HepG2 (cell line): ENCODE results near the gene HSPA4L. TPM values are rescaled to one million over a fixed set of nuclear protein-coding genes. Genes with fewer than 3 reads are reported as not detected.

Experiments
- ATAC-seq: fragments of 200-7000 bp; cut with Tn5 transposase; 3 replicates; pipeline ENCODE4 v1.9.1; 2020; ENCODE audit warnings: mild to moderate bottlenecking, moderate library complexity
- BruUV-seq: library from RNA; stranded (reverse); fragments of 400-500 nt; replicated peaks from 2 replicates; lab custom pipeline; 2021; lab: Mats Ljungman, UMichigan
- CTCF ChIA-PET: fragments of 300-600 bp; formaldehyde crosslinking; extraction: SDS; loops from one replicate; lab custom pipeline; 2021; ENCODE audit warnings: low total read pairs, inconsistent platforms, low intra/inter-chr PET ratio; lab: Yijun Ruan, JAX
- POLR2A ChIA-PET: fragments of 350-600 bp; sonication (Branson Sonifier 250); formaldehyde crosslinking; loops from one replicate; lab custom pipeline; 2020; ENCODE audit warnings: antibody characterized with exemption, inconsistent platforms; lab: Yijun Ruan, JAX
- DNase-seq: peaks from one replicate; pipeline ENCODE4 v3.0.0-alpha.2; 2015; ENCODE audit warnings: low spot score
- FAIRE-seq: peaks from 3 replicates; lab custom pipeline; 2011; peaks lifted over from hg19 to GRCh38; lab: Jason Lieb, UNC
- H2AFZ ChIP-seq: one replicate; pipeline ENCODE4 v1.6.1; 2011; ENCODE audit warnings: low read length, inconsistent platforms
- H3K27ac ChIP-seq: fragments of 300-600 bp; 3 replicates; pipeline ENCODE4 v1.8.0; 2011; ENCODE audit warnings: mixed run types, mild to moderate bottlenecking, mixed read lengths, low read length, inconsistent platforms; ENCODE audit not compliant: insufficient read depth; ENCODE audit errors: extremely low read length
- H3K27me3 ChIP-seq, 2 experiments: fragments of 200-600 bp in 1 of 2; 2 replicates in 1 of 2; 3 replicates in 1 of 2; pipeline versions ENCODE4 v1.6.0 to v1.8.0; 2011; ENCODE audit warnings: low read length in 2 of 2, mild to moderate bottlenecking in 2 of 2, moderate library complexity in 2 of 2, inconsistent platforms in 1 of 2; ENCODE audit not compliant: insufficient read depth in 2 of 2, control insufficient read depth in 1 of 2
- H3K36me3 ChIP-seq, 2 experiments: fragments of 200-600 bp in 1 of 2; replicated peaks in 1 of 2; 2 replicates in 1 of 2; 3 replicates in 1 of 2; pipeline versions ENCODE4 v1.5.1 to v1.8.0; 2011; ENCODE audit warnings: low read length in 2 of 2, inconsistent platforms in 1 of 2; ENCODE audit not compliant: insufficient read depth in 2 of 2, control insufficient read depth in 1 of 2
- H3K4me1 ChIP-seq: 2 replicates; pipeline ENCODE4 v1.5.1; 2012; ENCODE audit warnings: low read length, inconsistent platforms; ENCODE audit not compliant: insufficient read depth
- H3K4me2 ChIP-seq: 2 replicates; pipeline ENCODE4 v1.6.0; 2011; ENCODE audit warnings: low read depth, low read length, inconsistent platforms
- H3K4me3 ChIP-seq, 3 experiments: fragments of 200-600 bp in 1 of 3; sonication (generic), shearing (Covaris generic) in 1 of 3; replicated peaks in 1 of 3; 2 replicates each; pipeline ENCODE4 v1.5.1; 2011 to 2016; ENCODE audit warnings: low read length in 3 of 3, inconsistent platforms in 2 of 3, low read depth in 2 of 3, mild to moderate bottlenecking in 2 of 3, control low read depth in 1 of 3, mixed read lengths in 1 of 3; ENCODE audit not compliant: insufficient read depth in 1 of 3
- H3K79me2 ChIP-seq: one replicate; pipeline ENCODE4 v1.6.1; 2011; ENCODE audit warnings: low read length, inconsistent platforms; ENCODE audit not compliant: insufficient read depth
- H3K9ac ChIP-seq: 2 replicates; pipeline ENCODE4 v1.6.0; 2011; ENCODE audit warnings: mild to moderate bottlenecking, low read depth, low read length, inconsistent platforms; ENCODE audit not compliant: insufficient read depth
- H3K9me3 ChIP-seq: 2 replicates; pipeline ENCODE4 v1.5.1; 2012; ENCODE audit warnings: mild to moderate bottlenecking, low read length
- H4K20me1 ChIP-seq: 2 replicates; pipeline ENCODE4 v1.6.0; 2011; ENCODE audit warnings: inconsistent platforms, mild to moderate bottlenecking, low read length, moderate library complexity; ENCODE audit not compliant: insufficient read depth
- AFF4 ChIP-seq: sonication (generic); formaldehyde crosslinking; IDR thresholded peaks from 2 replicates; pipeline ENCODE4 v1.4.0; 2020; ENCODE audit warnings: missing genetic modification reagents
- ARID5B ChIP-seq: IDR thresholded peaks from 2 replicates; pipeline ENCODE4 v1.4.0; 2020; ENCODE audit warnings: mild to moderate bottlenecking, missing genetic modification reagents
- ETV5 ChIP-seq: IDR thresholded peaks from 2 replicates; pipeline ENCODE4 v1.6.1; 2018; ENCODE audit warnings: missing biosample characterization, missing genetic modification reagents, inconsistent platforms, borderline replicate concordance
- GABPA ChIP-seq, 2 experiments: IDR thresholded peaks; 2 replicates each; pipeline ENCODE4 v1.6.1; 2011 to 2016; ENCODE audit warnings: low read depth in 2 of 2, low read length in 1 of 2, missing biosample characterization in 1 of 2, missing genetic modification characterization in 1 of 2
- GABPB1 ChIP-seq: IDR thresholded peaks from 2 replicates; pipeline ENCODE4 v1.6.1; 2016; ENCODE audit warnings: mild to moderate bottlenecking, missing genetic modification reagents, moderate library complexity, missing compliant biosample characterization
- GATAD2A ChIP-seq: IDR thresholded peaks from 2 replicates; pipeline ENCODE4 v1.6.1; 2016
- SAP130 ChIP-seq: IDR thresholded peaks from 2 replicates; pipeline ENCODE4 v1.6.1; 2016; ENCODE audit warnings: low read depth
- SIN3A ChIP-seq: IDR thresholded peaks from 2 replicates; pipeline ENCODE4 v1.6.1; 2011; ENCODE audit warnings: low read depth, mild to moderate bottlenecking, control low read depth, low read length, borderline replicate concordance
- SMAD3 ChIP-seq: sonication (generic); formaldehyde crosslinking; IDR thresholded peaks from 2 replicates; pipeline ENCODE4 v1.4.0; 2020; ENCODE audit warnings: missing genetic modification reagents
- TEAD3 ChIP-seq: optimal IDR thresholded peaks from 2 replicates; pipeline ENCODE3; 2016; ENCODE audit warnings: borderline replicate concordance
- ZBTB1 ChIP-seq: sonication (generic); formaldehyde crosslinking; IDR thresholded peaks from 2 replicates; pipeline ENCODE4 v1.4.0; 2020; ENCODE audit warnings: missing genetic modification reagents, borderline replicate concordance
- ZNF3 ChIP-seq: IDR thresholded peaks from 2 replicates; pipeline ENCODE4 v1.7.0; 2017; ENCODE audit warnings: inconsistent platforms
- ZNF501 ChIP-seq: sonication (generic); formaldehyde crosslinking; IDR thresholded peaks from 2 replicates; pipeline ENCODE4 v1.5.1; 2020; ENCODE audit warnings: mild to moderate bottlenecking, moderate library complexity, missing genetic modification reagents
- ZNF652 ChIP-seq: IDR thresholded peaks from 2 replicates; pipeline ENCODE4 v1.6.1; 2016; ENCODE audit warnings: low read depth, borderline replicate concordance
- WGBS: methylation state at CpG from one replicate; pipeline ENCODE4 v1.1.6; 2017; ENCODE audit warnings: low lambda C conversion rate; 5-methylcytosine and 5-hydroxymethylcytosine counted together
- in situ Hi-C: cut with HindIII; loops from 2 replicates; pipeline ENCODE4 v1.10.0; 2017; ENCODE audit warnings: low pct_unique_long_range_greater_than_20kb; ENCODE audit not compliant: extremely low pct_ligation_motif_present
- intact Hi-C: fragments of 100-400 bp; cut with micrococcal nuclease; formaldehyde crosslinking; loops from one replicate; pipeline ENCODE4 v1.10.0; 2022; ENCODE audit not compliant: unreplicated experiment
- polyA plus RNA-seq, 8 experiments: library from polyadenylated mRNA; depleted of rRNA in 3 of 8; stranded (reverse) in 7 of 8; unstranded in 1 of 8; fragments of >200 nt; fragmentation: Illumina TruSeq in 4 of 8; extraction: Trizol in 4 of 8; gene quantifications; 2 replicates each; pipeline versions ENCODE4 v1.2.1 to v1.2.3, GENCODE V29; 2011 to 2016; ENCODE audit warnings: low read depth in 4 of 8, missing spikeins in 1 of 8, mixed read lengths in 1 of 8; ENCODE audit not compliant: insufficient read depth in 1 of 8
- total RNA-seq, 5 experiments: library from RNA; depleted of rRNA; stranded (reverse); fragments of >200 nt; fragmentation: Illumina TruSeq; extraction: Trizol; gene quantifications; 2 replicates each; pipeline ENCODE4 v1.2.3, GENCODE V29; 2016; ENCODE audit warnings: low read depth in 1 of 5
- TF ChIP-seq, protein P1 (sequence below): IDR thresholded peaks from 2 replicates; pipeline ENCODE4 v1.6.1; 2016; ENCODE audit warnings: low read depth

The HSPA4L gene
- total and polyA plus RNA-seq, 2 of the 13 experiments (the other 11 are each of a cell fraction or from before 2014, with no cell fraction given), result 3.7 to 31.5 TPM

DNA sequence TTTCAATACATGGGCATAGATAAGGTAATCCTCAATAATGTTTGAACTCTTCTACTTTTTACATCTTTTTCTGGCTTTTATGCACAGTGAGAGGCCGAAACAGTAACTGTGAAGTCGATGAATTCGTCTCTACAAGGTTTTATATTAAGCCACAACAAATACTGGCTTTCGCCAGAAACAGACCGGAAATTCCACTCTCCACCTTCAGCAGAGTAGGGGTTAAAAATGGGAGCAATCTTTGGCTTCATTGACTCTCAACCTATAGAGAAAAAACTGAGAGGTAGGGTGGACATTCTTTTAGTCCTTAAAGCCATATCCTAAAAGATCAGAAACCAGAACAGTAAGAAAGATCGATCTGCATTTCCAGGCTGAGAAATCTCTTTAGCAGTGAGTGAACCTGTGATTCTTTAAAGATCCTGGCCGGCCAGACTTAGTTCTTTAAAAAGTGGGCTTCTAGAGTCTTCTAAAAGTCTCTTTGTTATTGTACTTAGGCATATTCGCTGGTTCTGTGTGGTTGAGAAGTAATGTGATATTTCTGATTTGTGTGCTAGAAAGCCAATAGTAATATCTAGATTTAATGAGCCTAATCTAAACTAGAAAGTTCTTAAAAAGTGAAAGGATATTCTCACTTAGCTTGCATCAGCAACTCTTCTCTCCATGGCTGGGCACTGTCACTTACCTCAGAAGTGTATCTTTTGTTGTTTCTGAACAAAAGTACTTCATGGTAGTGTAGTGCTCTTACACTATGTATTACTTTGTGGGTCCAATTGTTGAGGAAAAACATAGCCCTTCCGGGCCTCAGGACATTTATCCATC lies 2.0 kb downstream of the HSPA4L start:
- DNase-seq, result peak; percentile 9
- 8% methylated on average over 9 of the region's 9 CpGs for WGBS
- ChIA-PET POLR2A (no interaction called here), CTCF (no interaction called here)
- Histone ChIP-seq H3K4me1 (peaks cover 14% of the 10 kb centered on the region), H4K20me1 (no peaks in the 10 kb centered on the region), H3K4me3 (peak overlapping the region; percentile 69 to 88 (median 82)), H3K27me3 (no peaks in the 10 kb centered on the region; a peak in 1 of 5 replicates), H3K9me3 (no peaks in the 10 kb centered on the region), H3K27ac (peak overlapping the region; percentile 69), H3K9ac (peak overlapping the region; percentile 78), H3K79me2 (peaks cover 54% of the 10 kb centered on the region), H3K4me2 (peak overlapping the region; percentile 90), H2AFZ (peak overlapping the region; percentile 93), H3K36me3 (no peaks in the 10 kb centered on the region)
- ATAC-seq, result no peak
- no peak for FAIRE-seq
- intact Hi-C loops, result loop anchor here (10.0 kb wide), 2 partner anchors 101 to 181 kb away; partner anchors contain the start of genes ABHD18, MFSD8 and PLK4
- in situ Hi-C loops, result no loop called here
- BruUV-seq, result no TSS peak
- peak; percentile 15; the same call in 1 of the 2 replicates for TF ChIP-seq SAP130 (CRISPR knock-in tag)
- no peak for TF ChIP-seq ZBTB1 (CRISPR knock-in tag)
- TF ChIP-seq GABPB1 (CRISPR knock-in tag), result peak; percentile 24; the same call in 1 of the 2 replicates
- TF ChIP-seq SIN3A, result 0 out of 2 replicates have a peak, but pooled peaks have one; percentile 36
- TF ChIP-seq ZNF3 (CRISPR knock-in tag), result no peak
- TF ChIP-seq GATAD2A, result peak; percentile 65
- TF ChIP-seq ZNF501 (CRISPR knock-in tag), result no peak
- TF ChIP-seq ZNF652 (CRISPR knock-in tag), result peak; percentile 97
- peak; percentile 18 for TF ChIP-seq ARID5B (CRISPR knock-in tag)
- no peak for TF ChIP-seq GABPA (IDR thresholded peaks at IDR 0.05; ENCODE audit: low read depth, low read length)
- TF ChIP-seq GABPA (CRISPR knock-in tag; IDR thresholded peaks at IDR 0.05; ENCODE audit: low read depth), result peak; percentile 42; the same call in 1 of the 2 replicates
- no peak for TF ChIP-seq AFF4 (CRISPR knock-in tag)
- TF ChIP-seq SMAD3, result 0 out of 2 replicates have a peak, but pooled peaks have one; percentile 4
- peak; percentile 21 for TF ChIP-seq TEAD3 (CRISPR knock-in tag)
- TF ChIP-seq, protein P1, sequence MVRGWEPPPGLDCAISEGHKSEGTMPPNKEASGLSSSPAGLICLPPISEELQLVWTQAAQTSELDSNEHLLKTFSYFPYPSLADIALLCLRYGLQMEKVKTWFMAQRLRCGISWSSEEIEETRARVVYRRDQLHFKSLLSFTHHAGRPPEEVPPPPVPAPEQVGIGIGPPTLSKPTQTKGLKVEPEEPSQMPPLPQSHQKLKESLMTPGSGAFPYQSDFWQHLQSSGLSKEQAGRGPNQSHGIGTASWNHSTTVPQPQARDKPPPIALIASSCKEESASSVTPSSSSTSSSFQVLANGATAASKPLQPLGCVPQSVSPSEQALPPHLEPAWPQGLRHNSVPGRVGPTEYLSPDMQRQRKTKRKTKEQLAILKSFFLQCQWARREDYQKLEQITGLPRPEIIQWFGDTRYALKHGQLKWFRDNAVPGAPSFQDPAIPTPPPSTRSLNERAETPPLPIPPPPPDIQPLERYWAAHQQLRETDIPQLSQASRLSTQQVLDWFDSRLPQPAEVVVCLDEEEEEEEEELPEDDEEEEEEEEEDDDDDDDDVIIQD (CRISPR knock-in tag), result 0 out of 2 replicates have a peak, but pooled peaks have one; percentile 36
- peak; percentile 69 for TF ChIP-seq ETV5
